GM12872 (cell line): Measurements from ENCODE around the gene MAB21L4.

Experiments used
- CTCF ChIP-seq: IDR thresholded peaks from 3 replicates; pipeline ENCODE4 v1.5.1; 2011; ENCODE audit warnings: low read depth, mild to moderate bottlenecking, low read length, moderate library complexity; ENCODE audit not compliant: insufficient read depth

MAB21L4 gene

GRCh38 chr2:240903191-240904060 is 7.5 kb upstream of the MAB21L4 start:
- no peak for TF ChIP-seq CTCF

- no peak for TF ChIP-seq CTCF
Observed at GRCh38 chr2:240902615-240903041, 6.7 kb upstream of the MAB21L4 start.

- TF ChIP-seq CTCF = no peak
Observed at GRCh38 chr2:240901986-240902614, 6.1 kb upstream of the MAB21L4 start.

- no peak for TF ChIP-seq CTCF
Observed at GRCh38 chr2:240900141-240900860, 4.3 kb upstream of the MAB21L4 start.

- TF ChIP-seq CTCF = no peak
Observed at GRCh38 chr2:240899468-240899865, 3.5 kb upstream of the MAB21L4 start.

GRCh38 chr2:240898731-240899467 is 2.9 kb upstream of the MAB21L4 start:
- no peak for TF ChIP-seq CTCF
